Hepatocyte (in vitro differentiated cells): ENCODE results near the gene KCNK17. TPM values are rescaled to one million over a fixed set of nuclear protein-coding genes. Genes with fewer than 3 reads are reported as not detected.
A peak's percentile ranks its signal among the peaks of the same experiment; 100 is the strongest.

Experiments used
- DNase-seq: peaks from one replicate; pipeline ENCODE4 v3.0.0-alpha.2; 2016; ENCODE audit warnings: low spot score
- H2AFZ ChIP-seq: fragments of 200-600 bp; sonication (generic); 2 replicates; pipeline ENCODE4 v1.6.0; 2016; ENCODE audit warnings: antibody characterized with exemption, mild to moderate bottlenecking
- H3K27ac ChIP-seq: fragments of 200-600 bp; sonication (generic); 2 replicates; pipeline ENCODE4 v1.5.1; 2016; ENCODE audit warnings: mild to moderate bottlenecking
- H3K27me3 ChIP-seq: fragments of 200-600 bp; sonication (generic); 2 replicates; pipeline ENCODE4 v1.6.1; 2016
- H3K36me3 ChIP-seq: fragments of 200-600 bp; sonication (generic); replicated peaks from 2 replicates; pipeline ENCODE4 v1.5.1; 2016; ENCODE audit warnings: low read depth; ENCODE audit not compliant: insufficient read depth
- H3K4me1 ChIP-seq: fragments of 200-600 bp; sonication (generic); 2 replicates; pipeline ENCODE4 v1.5.1; 2016; ENCODE audit warnings: mild to moderate bottlenecking, moderate library complexity; ENCODE audit not compliant: insufficient read depth
- H3K4me2 ChIP-seq: fragments of 200-600 bp; sonication (generic); 2 replicates; pipeline ENCODE4 v1.6.0; 2016
- H3K4me3 ChIP-seq: fragments of 200-600 bp; sonication (generic); 2 replicates; pipeline ENCODE4 v1.5.1; 2016; ENCODE audit warnings: mild to moderate bottlenecking
- H3K79me2 ChIP-seq: fragments of 200-600 bp; sonication (generic); 2 replicates; pipeline ENCODE4 v1.6.0; 2017; ENCODE audit warnings: mild to moderate bottlenecking
- H3K9me2 ChIP-seq: fragments of 200-600 bp; sonication (generic); replicated peaks from 2 replicates; pipeline ENCODE4 v1.6.0; 2017; ENCODE audit warnings: mild to moderate bottlenecking; ENCODE audit not compliant: insufficient read depth
- H3K9me3 ChIP-seq: fragments of 200-600 bp; sonication (generic); 2 replicates; pipeline ENCODE4 v1.5.1; 2016; ENCODE audit warnings: low read depth, mild to moderate bottlenecking
- H4K20me1 ChIP-seq: fragments of 200-600 bp; sonication (generic); 2 replicates; pipeline ENCODE4 v1.6.0; 2016; ENCODE audit warnings: mild to moderate bottlenecking; ENCODE audit not compliant: insufficient read depth, poor library complexity, severe bottlenecking
- CTCF ChIP-seq: fragments of 200-600 bp; sonication (generic); IDR thresholded peaks from 2 replicates; pipeline ENCODE4 v1.5.1; 2016; ENCODE audit warnings: antibody characterized with exemption, mild to moderate bottlenecking; ENCODE audit not compliant: poor library complexity
- EZH2 ChIP-seq: fragments of 200-600 bp; sonication (generic); IDR thresholded peaks from 2 replicates; pipeline ENCODE4 v1.6.1; 2016; ENCODE audit warnings: antibody characterized with exemption, mild to moderate bottlenecking, borderline replicate concordance
- EZH2phosphoT487 ChIP-seq: fragments of 200-600 bp; sonication (generic); IDR thresholded peaks from one replicate; pipeline ENCODE4 v1.6.1; 2018; ENCODE audit warnings: antibody characterized with exemption, mild to moderate bottlenecking, low read depth, moderate library complexity; ENCODE audit not compliant: unreplicated experiment, severe bottlenecking
- WGBS: methylation state at CpG from one replicate; pipeline ENCODE4 v1.1.6; 2016; ENCODE audit warnings: low lambda C conversion rate; ENCODE audit errors: missing lambda C conversion rate; 5-methylcytosine and 5-hydroxymethylcytosine counted together
- polyA plus RNA-seq: library from polyadenylated mRNA; unstranded; fragments of >200 nt; fragmentation: Nextera tagmentation; extraction: Ambion mirVana; gene quantifications from 2 replicates; pipeline ENCODE4 v1.2.1, GENCODE V29; 2016
- total RNA-seq: library from RNA; depleted of rRNA; stranded (reverse); fragments of >200 nt; gene quantifications from 2 replicates; pipeline ENCODE4 v1.2.3, GENCODE V29; 2014

KCNK17 gene
- total and polyA plus RNA-seq, 2 experiments from 2014 or later = not detected

GRCh38 chr6:39302669-39303424 is 11.4 kb downstream of the KCNK17 start:
- H2AFZ ChIP-seq = no peak overlapping the region
- H3K4me2 ChIP-seq = peak overlapping the region; percentile 67
- no peak overlapping the region for H3K4me3 ChIP-seq
- H3K9me2 ChIP-seq = no peaks in the 10 kb centered on the region
- no peaks in the 10 kb centered on the region for H3K9me3 ChIP-seq
- peak; percentile 91 for DNase-seq
- H4K20me1 ChIP-seq = no peaks in the 10 kb centered on the region
- H3K36me3 ChIP-seq = no peaks in the 10 kb centered on the region
- H3K27ac ChIP-seq = no peak overlapping the region
- no peaks in the 10 kb centered on the region for H3K79me2 ChIP-seq
- no peaks in the 10 kb centered on the region for H3K27me3 ChIP-seq
- whole genome bisulfite sequencing = 8% methylated on average over 11 of the region's 11 CpGs
- TF ChIP-seq EZH2phosphoT487 = no peak
- peak; percentile 93 for TF ChIP-seq CTCF
- H3K4me1 ChIP-seq = no peaks in the 10 kb centered on the region

- Histone ChIP-seq H3K79me2 (no peaks in the 10 kb centered on the region), H3K9me2 (no peaks in the 10 kb centered on the region), H3K27ac (no peak overlapping the region), H2AFZ (no peak overlapping the region), H4K20me1 (no peaks in the 10 kb centered on the region), H3K4me2 (no peak overlapping the region), H3K4me3 (no peak overlapping the region), H3K9me3 (no peaks in the 10 kb centered on the region), H3K36me3 (no peaks in the 10 kb centered on the region), H3K4me1 (no peaks in the 10 kb centered on the region), H3K27me3 (no peaks in the 10 kb centered on the region)
- 98% methylated on average over 2 of the region's 2 CpGs for WGBS
- no peak for DNase-seq
- no peak for TF ChIP-seq CTCF
- no peak for TF ChIP-seq EZH2
- TF ChIP-seq EZH2phosphoT487 = no peak
These were observed 12.2 kb downstream of the KCNK17 start for GRCh38 chr6:39302011-39302410.

DNA sequence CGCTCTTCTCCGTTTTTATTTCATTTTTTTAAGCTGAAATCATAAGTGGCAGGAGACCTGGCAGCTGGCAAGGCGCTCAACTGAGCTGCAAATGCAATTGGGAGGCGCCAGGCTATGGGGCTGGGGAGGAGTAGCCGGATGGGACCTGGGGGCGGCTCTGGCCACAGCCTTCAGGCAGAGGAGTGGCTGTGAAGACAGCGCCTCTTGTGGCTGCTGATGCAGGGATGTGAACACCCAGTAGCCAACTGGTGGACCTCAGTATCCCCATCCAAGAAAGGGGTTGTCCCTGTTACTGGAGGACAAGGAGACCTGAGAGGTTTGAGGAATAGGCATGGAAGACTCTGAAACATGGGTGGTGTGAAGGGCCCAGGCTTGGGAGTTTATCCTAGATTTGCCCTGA is 12.6 kb downstream of the KCNK17 start:
- H2AFZ ChIP-seq = no peak overlapping the region
- no peak overlapping the region for H3K4me3 ChIP-seq
- no peaks in the 10 kb centered on the region for H3K36me3 ChIP-seq
- H3K27ac ChIP-seq = no peak overlapping the region
- WGBS = 72% methylated on average over 7 of the region's 7 CpGs
- H3K4me2 ChIP-seq = no peak overlapping the region
- no peaks in the 10 kb centered on the region for H3K79me2 ChIP-seq
- peak; percentile 13 for TF ChIP-seq CTCF
- TF ChIP-seq EZH2 = no peak
- H3K9me3 ChIP-seq = no peaks in the 10 kb centered on the region
- DNase-seq = no peak
- H3K27me3 ChIP-seq = no peaks in the 10 kb centered on the region
- no peaks in the 10 kb centered on the region for H3K9me2 ChIP-seq
- H3K4me1 ChIP-seq = no peaks in the 10 kb centered on the region
- H4K20me1 ChIP-seq = no peaks in the 10 kb centered on the region
